ENCODE results near the gene UNC80.

GRCh38 chr2:209872675-209873074, 101.0 kb downstream of the UNC80 start:
- TF ChIP-seq SUZ12 (IDR thresholded peaks at IDR 0.05) (no peak), ZNF384 (IDR thresholded peaks at IDR 0.05) (no peak), HDGF (IDR thresholded peaks at IDR 0.05; ENCODE audit: borderline replicate concordance) (no peak)

Data from HEK293T (cell line).